Measurements from ENCODE around the gene ANO1.

The ANO1 gene

GRCh38 chr11:70099578-70100279 is 21.6 kb downstream of the ANO1 start:
- no peak for DNase-seq

GRCh38 chr11:70100280-70100603 is 22.1 kb downstream of the ANO1 start:
- no peak for DNase-seq

GRCh38 chr11:70100791-70101190 is 22.7 kb downstream of the ANO1 start:
- no peak for DNase-seq

- no peak for DNase-seq
Measured at GRCh38 chr11:70103256-70103975, 25.3 kb downstream of the ANO1 start.

- no peak for DNase-seq
Measured at GRCh38 chr11:70104419-70104818, 26.3 kb downstream of the ANO1 start.

GRCh38 chr11:70104961-70105360 is 26.8 kb downstream of the ANO1 start:
- DNase-seq: no peak

GRCh38 chr11:70105369-70105754 is 27.2 kb downstream of the ANO1 start:
- no peak for DNase-seq

GRCh38 chr11:70105755-70106571 is 27.8 kb downstream of the ANO1 start:
- no peak for DNase-seq

GRCh38 chr11:70106757-70107156 is 28.6 kb downstream of the ANO1 start:
- no peak for DNase-seq

- DNase-seq: no peak
Measured at GRCh38 chr11:70107191-70107590, 29.1 kb downstream of the ANO1 start.

- DNase-seq: no peak
Measured at GRCh38 chr11:70107756-70108155, 29.6 kb downstream of the ANO1 start.

- DNase-seq: no peak
Measured at GRCh38 chr11:70108250-70108649, 30.1 kb downstream of the ANO1 start.

- DNase-seq: no peak
Measured at GRCh38 chr11:70109006-70109405, 30.9 kb downstream of the ANO1 start.

GRCh38 chr11:70109903-70110302 is 31.8 kb downstream of the ANO1 start:
- DNase-seq: no peak

- DNase-seq: no peak
Measured at GRCh38 chr11:70110538-70111055, 32.5 kb downstream of the ANO1 start.

- DNase-seq: no peak
Measured at GRCh38 chr11:70111269-70112016, 33.3 kb downstream of the ANO1 start.

GRCh38 chr11:70112017-70112434 is 33.9 kb downstream of the ANO1 start:
- DNase-seq: no peak

GRCh38 chr11:70113801-70114200 is 35.7 kb downstream of the ANO1 start:
- DNase-seq: no peak

- DNase-seq: no peak
Measured at GRCh38 chr11:70115778-70116177, 37.7 kb downstream of the ANO1 start.

- DNase-seq: no peak
Measured at GRCh38 chr11:70116386-70117065, 38.4 kb downstream of the ANO1 start.

- DNase-seq: no peak
Measured at GRCh38 chr11:70117567-70118145, 39.5 kb downstream of the ANO1 start.

- no peak for DNase-seq
Measured at GRCh38 chr11:70118642-70119041, 40.5 kb downstream of the ANO1 start.
